Tibial nerve (tissue), 4 donors: ENCODE results near the gene PRKCZ. TPM values are rescaled to one million over a fixed set of nuclear protein-coding genes. Genes with fewer than 3 reads are reported as not detected.

Source experiments
- DNase-seq, 2 donors: peaks; one replicate each; pipeline ENCODE4 v3.0.0-alpha.2; 2019; ENCODE audit warnings: low spot score in 2 of 2
- H3K27ac ChIP-seq, 4 donors: fragments of 200-600 bp; sonication (generic) in 3 of 4; one replicate each; pipeline ENCODE4 v1.5.1; 2017 to 2019; ENCODE audit warnings: mild to moderate bottlenecking in 1 of 4
- H3K27me3 ChIP-seq, 2 donors: fragments of 200-600 bp; sonication (generic) in 1 of 2; one replicate each; pipeline versions ENCODE4 v1.5.1 to v1.6.0; 2017 to 2019
- H3K36me3 ChIP-seq, 3 donors: fragments of 200-600 bp; sonication (generic); one replicate each; pipeline ENCODE4 v1.5.1; 2018 to 2019
- H3K4me1 ChIP-seq, 4 donors: fragments of 200-600 bp; sonication (generic) in 3 of 4; one replicate each; pipeline ENCODE4 v1.5.1; 2017 to 2019
- H3K4me3 ChIP-seq, 4 donors: fragments of 200-600 bp; sonication (generic) in 3 of 4; one replicate each; pipeline ENCODE4 v1.5.1; 2017 to 2019; ENCODE audit warnings: mild to moderate bottlenecking in 1 of 4, moderate library complexity in 1 of 4
- H3K9me3 ChIP-seq, 4 donors: fragments of 200-600 bp; sonication (generic) in 3 of 4; one replicate each; pipeline ENCODE4 v1.5.1; 2017 to 2019
- CTCF ChIP-seq, 5 experiments: fragments of 200-600 bp in 3 of 5; fragments of 450-650 bp in 2 of 5; sonication (generic) in 3 of 5; IDR thresholded peaks; one replicate each; pipeline ENCODE4 v1.5.1; 2016 to 2019; ENCODE audit warnings: antibody characterized with exemption in 5 of 5, mild to moderate bottlenecking in 3 of 5, moderate library complexity in 2 of 5
- EP300 ChIP-seq, 2 donors: sonication (generic); formaldehyde crosslinking; IDR thresholded peaks; one replicate each; pipeline ENCODE4 v1.6.1; 2017; ENCODE audit warnings: antibody characterized with exemption in 2 of 2, mild to moderate bottlenecking in 1 of 2
- POLR2A ChIP-seq, 2 donors: fragments of 450-650 bp; IDR thresholded peaks; one replicate each; pipeline ENCODE4 v1.6.1; 2017; ENCODE audit warnings: antibody characterized with exemption in 2 of 2, mild to moderate bottlenecking in 2 of 2, moderate library complexity in 2 of 2
- WGBS, 2 donors: methylation state at CpG; one replicate each; pipeline ENCODE4 v1.1.5; 2018; 5-methylcytosine and 5-hydroxymethylcytosine counted together
- total RNA-seq, 4 donors: library from RNA; depleted of rRNA; stranded (reverse); fragments of >200 nt; gene quantifications; one replicate each; pipeline ENCODE4 v1.1.0, GENCODE V29; 2016

The PRKCZ gene
- total RNA-seq, 4 donors from 2014 or later = 2.0 to 3.9 (median 2.8) TPM

- H3K27ac ChIP-seq = no peak overlapping the region
- no peak overlapping the region for H3K4me3 ChIP-seq
- no peak for DNase-seq
- no peaks in the 10 kb centered on the region for H3K9me3 ChIP-seq
- peaks cover 0 to 21% (median 14%) of the 10 kb centered on the region in 4 donors for H3K4me1 ChIP-seq
- H3K36me3 ChIP-seq = peaks cover 0 to 39% (median 7%) of the 10 kb centered on the region in 3 donors
- 89 to 90% methylated on average over 28 to 30 of the region's 38 CpGs for WGBS, 2 donors
- TF ChIP-seq CTCF (IDR thresholded peaks at IDR 0.05) = no peak
- no peak for TF ChIP-seq EP300 (IDR thresholded peaks at IDR 0.05)
- no peak for TF ChIP-seq POLR2A (IDR thresholded peaks at IDR 0.05)
- no peaks in the 10 kb centered on the region for H3K27me3 ChIP-seq
These were observed 136.0 kb downstream of the PRKCZ start for GRCh38 chr1:2185880-2186855.

- H3K27me3 ChIP-seq = no peaks in the 10 kb centered on the region
- no peak overlapping the region for H3K4me3 ChIP-seq
- peaks cover 0 to 39% (median 7%) of the 10 kb centered on the region in 3 donors for H3K36me3 ChIP-seq
- DNase-seq = no peak
- no peak for TF ChIP-seq EP300 (IDR thresholded peaks at IDR 0.05)
- TF ChIP-seq CTCF (IDR thresholded peaks at IDR 0.05) = no peak
- no peak for TF ChIP-seq POLR2A (IDR thresholded peaks at IDR 0.05)
- H3K27ac ChIP-seq = no peak overlapping the region
- H3K4me1 ChIP-seq = peaks cover 0 to 27% (median 17%) of the 10 kb centered on the region in 4 donors
- no peaks in the 10 kb centered on the region for H3K9me3 ChIP-seq
- 84% methylated on average over 9 of the region's 9 CpGs for WGBS, 2 donors
These were observed 136.7 kb downstream of the PRKCZ start for GRCh38 chr1:2186901-2187300.

DNA sequence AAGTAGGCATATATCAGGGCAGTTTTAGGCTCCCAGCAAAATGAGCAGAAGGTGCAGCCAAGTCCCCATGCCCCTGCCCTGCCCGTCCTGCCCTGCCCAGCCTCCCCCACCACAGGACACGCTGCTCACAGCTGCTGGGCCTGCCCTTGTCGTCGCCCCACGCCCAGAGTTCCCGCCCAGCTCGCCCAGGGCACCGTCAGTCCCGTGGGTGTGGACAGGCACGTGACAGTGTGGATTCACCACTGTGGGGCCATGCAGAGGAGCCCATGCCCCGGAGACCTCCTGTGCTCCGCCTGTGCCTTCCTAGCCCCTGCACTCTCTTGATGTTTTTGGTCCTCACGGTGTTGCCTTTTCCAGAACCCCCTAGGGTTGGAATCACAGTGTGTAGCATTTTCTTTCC is 137.4 kb downstream of the PRKCZ start:
- DNase-seq = no peak
- Histone ChIP-seq H3K27me3 (no peaks in the 10 kb centered on the region), H3K27ac (peak overlapping the region in 1 of 4 donors; percentile 99), H3K36me3 (peaks cover 0 to 35% (median 7%) of the 10 kb centered on the region in 3 donors), H3K4me1 (peaks cover 0 to 34% (median 22%) of the 10 kb centered on the region in 4 donors), H3K4me3 (no peak overlapping the region), H3K9me3 (no peaks in the 10 kb centered on the region)
- WGBS, 2 donors = 66 to 70% methylated on average over 11 to 13 of the region's 13 CpGs
- no peak for TF ChIP-seq CTCF (IDR thresholded peaks at IDR 0.05)
- TF ChIP-seq POLR2A (IDR thresholded peaks at IDR 0.05) = no peak
- no peak for TF ChIP-seq EP300 (IDR thresholded peaks at IDR 0.05)

DNA sequence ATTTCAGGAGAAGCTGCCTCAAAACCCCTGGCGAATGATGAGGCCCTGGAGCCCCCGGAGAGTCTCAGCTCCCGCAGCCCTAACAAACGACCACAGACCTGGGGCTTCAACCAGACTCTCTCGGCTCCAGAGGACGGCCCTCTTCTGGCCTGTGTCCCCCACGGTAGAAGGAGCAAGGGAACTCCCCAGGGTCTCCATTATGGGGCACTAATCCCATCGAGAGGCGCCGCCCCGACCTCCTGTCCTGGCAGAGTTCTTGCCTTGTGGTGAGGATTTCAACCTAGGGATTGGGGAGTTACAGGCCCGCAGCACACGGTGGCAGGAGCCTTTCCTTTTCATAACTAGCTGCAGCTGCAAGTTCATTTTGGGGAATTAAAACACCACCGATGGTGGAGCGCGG is 138.1 kb downstream of the PRKCZ start:
- no peak for DNase-seq
- Histone ChIP-seq H3K4me1 (peaks cover 0 to 42% (median 28%) of the 10 kb centered on the region in 4 donors), H3K27me3 (no peaks in the 10 kb centered on the region), H3K27ac (peak overlapping the region in 1 of 4 donors; percentile 99), H3K9me3 (no peaks in the 10 kb centered on the region), H3K4me3 (no peak overlapping the region), H3K36me3 (peaks cover 0 to 35% (median 7%) of the 10 kb centered on the region in 3 donors)
- TF ChIP-seq EP300 (IDR thresholded peaks at IDR 0.05) (no peak), CTCF (IDR thresholded peaks at IDR 0.05) (no peak)
- WGBS, 2 donors = 82 to 86% methylated on average over 10 to 16 of the region's 16 CpGs
